Activated naive CD8-positive, alpha-beta T cell treated with anti-CD3 and anti-CD28 coated beads, Interleukin-2, amount 10 ng/mL, durations not matched to agents 7 days and 5 days (primary cell): Measurements from ENCODE around the gene KLHDC7B. TPM values are rescaled to one million over a fixed set of nuclear protein-coding genes. Genes with fewer than 3 reads are reported as not detected.

Experiments
- ATAC-seq: fragments of 150-1000 bp; cut with Tn5 transposase; one replicate; pipeline ENCODE4 v1.10.0; 2021; ENCODE audit warnings: low read depth, moderate library complexity
- POLR2A ChIA-PET: fragments of 350-600 bp; sonication (Branson Sonifier 250); formaldehyde crosslinking; loops from one replicate; lab custom pipeline; 2021; ENCODE audit warnings: antibody characterized with exemption; lab: Charles Lee
- DNase-seq: peaks from one replicate; pipeline ENCODE4 v3.0.0; 2021
- H3K27ac Mint-ChIP-seq: one replicate; pipeline ENCODE4 v1.8.0; 2022; ENCODE audit warnings: mild to moderate bottlenecking, mixed read lengths
- H3K27me3 Mint-ChIP-seq: one replicate; pipeline ENCODE4 v1.8.0; 2022; ENCODE audit warnings: mild to moderate bottlenecking, moderate library complexity, mixed read lengths
- H3K36me3 Mint-ChIP-seq: one replicate; pipeline ENCODE4 v1.8.0; 2021; ENCODE audit warnings: mild to moderate bottlenecking, mixed read lengths
- H3K4me1 Mint-ChIP-seq: one replicate; pipeline ENCODE4 v1.8.0; 2021; ENCODE audit warnings: mixed read lengths
- H3K4me3 Mint-ChIP-seq: one replicate; pipeline ENCODE4 v1.8.0; 2022; ENCODE audit warnings: mild to moderate bottlenecking, moderate library complexity, mixed read lengths
- H3K9me3 Mint-ChIP-seq: one replicate; pipeline ENCODE4 v1.8.0; 2021; ENCODE audit warnings: mixed read lengths
- total RNA-seq, 2 experiments: library from RNA; stranded (reverse); gene quantifications; one replicate each; pipeline ENCODE4 v1.2.3, GENCODE V29; 2021

The KLHDC7B gene
- total RNA-seq, 2 experiments from 2014 or later, result 18.8 to 21.9 TPM

- Mint-ChIP-seq H3K9me3 (no peaks in the 10 kb centered on the region), H3K4me1 (peaks cover 14% of the 10 kb centered on the region), H3K4me3 (no peak overlapping the region), H3K36me3 (peaks cover 3% of the 10 kb centered on the region), H3K27ac (no peak overlapping the region), H3K27me3 (peaks cover 13% of the 10 kb centered on the region)
- POLR2A ChIA-PET, result interaction anchor here (0.8 to 5.1 kb wide), 10 partner anchors 11 to 57 kb away, joined by 3 to 127 read pairs (median 14); partner anchors contain the start of genes CHKB, CPT1B, LMF2 and NCAPH2
- DNase-seq, result no peak
- ATAC-seq, result no peak
Observed at GRCh38 chr22:50564289-50564688, 18.6 kb downstream of the KLHDC7B start.

GRCh38 chr22:50567721-50568252 is 22.1 kb downstream of the KLHDC7B start:
- Mint-ChIP-seq H3K27ac (no peak overlapping the region), H3K4me3 (no peak overlapping the region), H3K9me3 (no peaks in the 10 kb centered on the region), H3K4me1 (peaks cover 9% of the 10 kb centered on the region), H3K27me3 (peaks cover 11% of the 10 kb centered on the region), H3K36me3 (peaks cover 18% of the 10 kb centered on the region)
- POLR2A ChIA-PET, result no interaction called here
- DNase-seq (no peak), ATAC-seq (no peak)

- DNase-seq (no peak), ATAC-seq (no peak)
- H3K27me3 Mint-ChIP-seq, result peaks cover 3% of the 10 kb centered on the region
- H3K9me3 Mint-ChIP-seq, result no peaks in the 10 kb centered on the region
- peaks cover 20% of the 10 kb centered on the region for H3K36me3 Mint-ChIP-seq
- H3K27ac Mint-ChIP-seq, result no peak overlapping the region
- POLR2A ChIA-PET, result interaction anchor here (1.6 kb wide), 1 partner anchor 43 kb away, joined by 4 read pairs; the partner anchor contains the start of gene SCO2
- no peak overlapping the region for H3K4me3 Mint-ChIP-seq
- peaks cover 2% of the 10 kb centered on the region for H3K4me1 Mint-ChIP-seq
Observed at GRCh38 chr22:50568626-50569025, 22.9 kb downstream of the KLHDC7B start.

- DNase-seq, result no peak
- peaks cover 20% of the 10 kb centered on the region for H3K36me3 Mint-ChIP-seq
- H3K4me1 Mint-ChIP-seq, result peaks cover 2% of the 10 kb centered on the region
- POLR2A ChIA-PET, result interaction anchor here (1.6 kb wide), 1 partner anchor 43 kb away, joined by 4 read pairs; the partner anchor contains the start of gene SCO2
- no peak overlapping the region for H3K27ac Mint-ChIP-seq
- no peaks in the 10 kb centered on the region for H3K9me3 Mint-ChIP-seq
- H3K27me3 Mint-ChIP-seq, result no peaks in the 10 kb centered on the region
- no peak for ATAC-seq
- H3K4me3 Mint-ChIP-seq, result no peak overlapping the region
Observed at GRCh38 chr22:50569041-50569459, 23.4 kb downstream of the KLHDC7B start.

GRCh38 chr22:50569896-50570535 is 24.3 kb downstream of the KLHDC7B start:
- no peak for DNase-seq

GRCh38 chr22:50570861-50571260 is 25.2 kb downstream of the KLHDC7B start:
- Mint-ChIP-seq H3K4me1 (no peaks in the 10 kb centered on the region), H3K36me3 (peaks cover 20% of the 10 kb centered on the region), H3K9me3 (no peaks in the 10 kb centered on the region), H3K27ac (no peak overlapping the region), H3K27me3 (no peaks in the 10 kb centered on the region), H3K4me3 (no peak overlapping the region)
- POLR2A ChIA-PET, result interaction anchor here (1.9 kb wide), 1 partner anchor 8 kb away, joined by 10 read pairs; the partner anchor contains the start of gene SYCE3
- DNase-seq (no peak), ATAC-seq (no peak)

More at GRCh38 chr22:50569896-50570535, 24.3 kb downstream of the KLHDC7B start:
- H3K27ac Mint-ChIP-seq, result no peak overlapping the region
- peaks cover 20% of the 10 kb centered on the region for H3K36me3 Mint-ChIP-seq
- H3K4me1 Mint-ChIP-seq, result no peaks in the 10 kb centered on the region
- H3K9me3 Mint-ChIP-seq, result no peaks in the 10 kb centered on the region
- POLR2A ChIA-PET, result interaction anchor here (1.6 kb wide), 1 partner anchor 44 kb away, joined by 4 read pairs; the partner anchor contains the start of gene SCO2
- ATAC-seq, result no peak
- no peaks in the 10 kb centered on the region for H3K27me3 Mint-ChIP-seq
- H3K4me3 Mint-ChIP-seq, result no peak overlapping the region

- Mint-ChIP-seq H3K4me3 (no peak overlapping the region), H3K27me3 (no peaks in the 10 kb centered on the region), H3K27ac (no peak overlapping the region), H3K9me3 (no peaks in the 10 kb centered on the region), H3K4me1 (no peaks in the 10 kb centered on the region), H3K36me3 (peaks cover 26% of the 10 kb centered on the region)
- no peak for ATAC-seq
- POLR2A ChIA-PET, result interaction anchor here (1.2 to 2.1 kb wide), 4 partner anchors 9 to 64 kb away, joined by 3 to 10 read pairs (median 6); partner anchors contain the start of genes KLHDC7B, LMF2, NCAPH2 and SCO2
- DNase-seq, result no peak
Observed at GRCh38 chr22:50571264-50572175, 25.8 kb downstream of the KLHDC7B start.

GRCh38 chr22:50572965-50573364 is 27.3 kb downstream of the KLHDC7B start:
- H3K4me3 Mint-ChIP-seq, result no peak overlapping the region
- ATAC-seq (no peak), DNase-seq (no peak)
- no peaks in the 10 kb centered on the region for H3K27me3 Mint-ChIP-seq
- POLR2A ChIA-PET, result interaction anchor here (0.8 to 2.1 kb wide), 6 partner anchors 10 to 65 kb away, joined by 3 to 10 read pairs (median 3); partner anchors contain the start of genes KLHDC7B, LMF2, NCAPH2 and SCO2
- peaks cover 25% of the 10 kb centered on the region for H3K36me3 Mint-ChIP-seq
- H3K4me1 Mint-ChIP-seq, result peaks cover 6% of the 10 kb centered on the region
- no peak overlapping the region for H3K27ac Mint-ChIP-seq
- no peaks in the 10 kb centered on the region for H3K9me3 Mint-ChIP-seq

- DNase-seq, result no peak
- H3K27ac Mint-ChIP-seq, result no peak overlapping the region
- H3K27me3 Mint-ChIP-seq, result no peaks in the 10 kb centered on the region
- H3K9me3 Mint-ChIP-seq, result no peaks in the 10 kb centered on the region
- peaks cover 25% of the 10 kb centered on the region for H3K36me3 Mint-ChIP-seq
- ATAC-seq, result no peak
- H3K4me3 Mint-ChIP-seq, result no peak overlapping the region
- H3K4me1 Mint-ChIP-seq, result peaks cover 6% of the 10 kb centered on the region
- POLR2A ChIA-PET, result interaction anchor here (0.5 to 2.1 kb wide), 3 partner anchors 23 to 49 kb away, joined by 3 to 9 read pairs (median 3); partner anchors contain the start of gene SCO2
Observed at GRCh38 chr22:50573491-50574382, 28.0 kb downstream of the KLHDC7B start.

GRCh38 chr22:50574383-50574755 is 28.7 kb downstream of the KLHDC7B start:
- ATAC-seq (no peak), DNase-seq (no peak)
- Mint-ChIP-seq H3K27me3 (no peaks in the 10 kb centered on the region), H3K4me1 (peaks cover 6% of the 10 kb centered on the region), H3K9me3 (no peaks in the 10 kb centered on the region), H3K27ac (no peak overlapping the region), H3K36me3 (peaks cover 24% of the 10 kb centered on the region), H3K4me3 (no peak overlapping the region)
- POLR2A ChIA-PET, result interaction anchor here (0.5 to 9.8 kb wide), 3 partner anchors 11 to 47 kb away, joined by 3 to 93 read pairs (median 5); partner anchors contain the start of genes SCO2, SYCE3 and TYMP

GRCh38 chr22:50575426-50575941 is 29.8 kb downstream of the KLHDC7B start:
- DNase-seq, result no peak
- Mint-ChIP-seq H3K27me3 (no peaks in the 10 kb centered on the region), H3K9me3 (no peaks in the 10 kb centered on the region), H3K36me3 (peaks cover 28% of the 10 kb centered on the region), H3K27ac (no peak overlapping the region), H3K4me1 (peaks cover 14% of the 10 kb centered on the region), H3K4me3 (no peak overlapping the region)
- POLR2A ChIA-PET, result interaction anchor here (1.0 to 9.8 kb wide), 4 partner anchors 12 to 68 kb away, joined by 3 to 93 read pairs (median 10); partner anchors contain the start of genes LMF2, NCAPH2, SCO2 and SYCE3
- ATAC-seq, result no peak

GRCh38 chr22:50576070-50576469 is 30.4 kb downstream of the KLHDC7B start:
- Mint-ChIP-seq H3K4me1 (peaks cover 14% of the 10 kb centered on the region), H3K27me3 (no peaks in the 10 kb centered on the region), H3K9me3 (no peaks in the 10 kb centered on the region), H3K4me3 (no peak overlapping the region), H3K27ac (no peak overlapping the region), H3K36me3 (peaks cover 27% of the 10 kb centered on the region)
- DNase-seq (no peak), ATAC-seq (no peak)
- POLR2A ChIA-PET, result interaction anchor here (1.0 to 9.8 kb wide), 6 partner anchors 13 to 68 kb away, joined by 3 to 93 read pairs (median 5); partner anchors contain the start of genes LMF2, NCAPH2, SCO2 and SYCE3
